A549 treated with Hydrocortisone at 1 μM for 4 hours (cell line): ENCODE results near the gene CXCR5. TPM values are rescaled to one million over a fixed set of nuclear protein-coding genes. Genes with fewer than 3 reads are reported as not detected.

ENCODE experiments used
- total RNA-seq: library from RNA; stranded (reverse); fragments of 200-300 nt; extraction: Qiagen RNA extraction; gene quantifications from 5 replicates; pipeline ENCODE4 v1.2.3, GENCODE V29; 2022

CXCR5 gene
- total RNA-seq, result 0.05 to 0.24 TPM (median 0.17 TPM) in 5 replicates

GRCh38 chr11:118883368-118884071 is at the start of gene CXCR5:
CXCR5 (plus strand) TSS chr11:118883892; CDS start chr11:118883942, 50 bp downstream.

Other genes with a start within 250 kb of the CXCR5 start
- 0.02 TPM in 1 of 5 replicates, not detected in the others for gene TREH, start 204.2 kb upstream of the CXCR5 start, total RNA-seq
- gene DDX6, start 92.7 kb upstream of the CXCR5 start, total RNA-seq, result 21.7 to 38.8 TPM (median 22.8 TPM) in 5 replicates
- 165 to 204 TPM (median 178 TPM) in 5 replicates for gene BCL9L, start 42.0 kb downstream of the CXCR5 start, total RNA-seq
- gene UPK2, start 72.4 kb downstream of the CXCR5 start, total RNA-seq, result 0.55 to 1.2 TPM (median 1.1 TPM) in 5 replicates
- not detected in 5 replicates for gene FOXR1, start 87.9 kb downstream of the CXCR5 start, total RNA-seq
- gene CENATAC, start 114.2 kb downstream of the CXCR5 start, total RNA-seq, result 11.1 to 16.4 TPM (median 11.9 TPM) in 5 replicates
- gene RPS25, start 134.5 kb downstream of the CXCR5 start, total RNA-seq, result 798 to 951 TPM (median 825 TPM) in 5 replicates
- 56.3 to 65.9 TPM (median 58.0 TPM) in 5 replicates for gene TRAPPC4, start 134.9 kb downstream of the CXCR5 start, total RNA-seq
- 11.3 to 11.9 TPM (median 11.6 TPM) in 5 replicates for gene SLC37A4, start 147.0 kb downstream of the CXCR5 start, total RNA-seq
- gene HYOU1, start 173.3 kb downstream of the CXCR5 start, total RNA-seq, result 44.3 to 48.8 TPM (median 45.3 TPM) in 5 replicates
- 12.3 to 13.6 TPM (median 12.5 TPM) in 5 replicates for gene VPS11, start 183.9 kb downstream of the CXCR5 start, total RNA-seq
- 43.9 to 48.8 TPM (median 45.8 TPM) in 5 replicates for gene HMBS, start 201.0 kb downstream of the CXCR5 start, total RNA-seq
- gene DPAGT1, start 218.0 kb downstream of the CXCR5 start, total RNA-seq, result 31.5 to 39.9 TPM (median 37.0 TPM) in 5 replicates
- gene C2CD2L, start 223.5 kb downstream of the CXCR5 start, total RNA-seq, result 4.8 to 6.5 TPM (median 5.2 TPM) in 5 replicates
- gene HINFP, start 237.7 kb downstream of the CXCR5 start, total RNA-seq, result 8.6 to 11.7 TPM (median 9.3 TPM) in 5 replicates